Measurements from ENCODE around the gene POLDIP3. TPM values are rescaled to one million over a fixed set of nuclear protein-coding genes. Genes with fewer than 3 reads are reported as not detected.

Gene POLDIP3
- total RNA-seq, 1 donor from 2014 or later, result 34.7 TPM

DNA sequence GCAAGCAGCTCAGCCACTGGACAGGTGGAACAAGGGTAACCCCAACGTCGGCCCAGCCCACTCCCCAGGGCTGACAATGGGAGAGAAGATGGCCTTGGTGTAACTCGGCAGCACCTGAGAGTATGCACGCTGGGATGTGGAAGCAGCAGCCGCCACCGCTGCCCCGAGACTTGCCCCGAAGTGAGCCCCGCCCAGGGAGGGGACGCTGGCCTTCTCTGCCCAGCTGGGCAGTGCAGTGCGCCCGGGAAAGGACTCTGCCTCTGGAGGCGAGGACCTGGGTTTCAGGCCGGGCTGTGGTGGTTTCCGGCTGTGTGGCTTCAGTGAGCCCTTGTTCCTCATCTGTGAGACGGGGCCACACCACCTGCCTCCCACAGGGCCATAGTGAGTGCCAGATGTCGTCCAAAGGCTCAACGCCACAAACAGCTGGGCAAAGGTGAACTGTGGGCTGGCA lies 8.6 kb upstream of the POLDIP3 start:
- Histone ChIP-seq H3K36me3 (ENCODE audit: control insufficient read depth, insufficient read depth, low read length) (peaks cover 1% of the 10 kb centered on the region), H3K27me3 (ENCODE audit: control insufficient read depth, insufficient read depth, low read length) (no peaks in the 10 kb centered on the region), H3K4me3 (ENCODE audit: low read depth, low read length) (no peak overlapping the region)
- TF ChIP-seq, protein P1, sequence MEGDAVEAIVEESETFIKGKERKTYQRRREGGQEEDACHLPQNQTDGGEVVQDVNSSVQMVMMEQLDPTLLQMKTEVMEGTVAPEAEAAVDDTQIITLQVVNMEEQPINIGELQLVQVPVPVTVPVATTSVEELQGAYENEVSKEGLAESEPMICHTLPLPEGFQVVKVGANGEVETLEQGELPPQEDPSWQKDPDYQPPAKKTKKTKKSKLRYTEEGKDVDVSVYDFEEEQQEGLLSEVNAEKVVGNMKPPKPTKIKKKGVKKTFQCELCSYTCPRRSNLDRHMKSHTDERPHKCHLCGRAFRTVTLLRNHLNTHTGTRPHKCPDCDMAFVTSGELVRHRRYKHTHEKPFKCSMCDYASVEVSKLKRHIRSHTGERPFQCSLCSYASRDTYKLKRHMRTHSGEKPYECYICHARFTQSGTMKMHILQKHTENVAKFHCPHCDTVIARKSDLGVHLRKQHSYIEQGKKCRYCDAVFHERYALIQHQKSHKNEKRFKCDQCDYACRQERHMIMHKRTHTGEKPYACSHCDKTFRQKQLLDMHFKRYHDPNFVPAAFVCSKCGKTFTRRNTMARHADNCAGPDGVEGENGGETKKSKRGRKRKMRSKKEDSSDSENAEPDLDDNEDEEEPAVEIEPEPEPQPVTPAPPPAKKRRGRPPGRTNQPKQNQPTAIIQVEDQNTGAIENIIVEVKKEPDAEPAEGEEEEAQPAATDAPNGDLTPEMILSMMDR (IDR thresholded peaks at IDR 0.05; ENCODE audit: insufficient read depth, low read length, poor library complexity, severe bottlenecking), result no peak
- no peak for DNase-seq (ENCODE audit: low read depth)

DNA sequence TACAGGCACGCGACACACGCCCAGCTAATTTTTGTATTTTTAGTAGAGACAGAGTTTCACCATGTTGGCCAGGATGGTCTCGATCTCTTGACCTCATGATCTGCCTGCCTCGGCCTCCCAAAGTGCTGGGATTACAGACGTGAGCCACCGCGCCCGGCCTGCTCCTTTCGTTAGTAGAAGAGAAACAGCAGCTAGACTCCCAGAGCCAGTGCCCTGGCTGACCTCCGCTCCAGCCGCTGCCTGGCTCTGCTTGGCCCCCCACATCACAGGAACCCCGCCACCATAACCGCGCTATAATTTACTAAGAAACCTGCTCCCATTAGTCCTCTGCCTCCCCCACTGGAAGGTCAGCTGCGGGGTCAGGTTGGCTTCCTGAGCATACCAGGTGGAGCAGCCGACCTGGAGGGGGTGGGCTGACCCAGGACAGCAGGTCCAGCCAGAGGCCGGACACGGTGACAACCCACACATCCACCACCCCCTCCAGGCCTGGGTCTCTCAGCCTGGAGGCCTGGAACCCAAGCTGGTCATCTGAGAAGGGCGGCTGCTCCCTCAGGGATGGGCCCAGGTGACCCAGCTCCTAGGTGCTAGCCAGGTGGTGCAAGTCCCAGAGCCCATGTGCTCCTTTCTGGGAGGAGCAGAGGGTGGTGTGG lies 7.5 kb upstream of the POLDIP3 start:
- TF ChIP-seq, protein P1 (IDR thresholded peaks at IDR 0.05; ENCODE audit: insufficient read depth, low read length, poor library complexity, severe bottlenecking), result no peak
- peaks cover 1% of the 10 kb centered on the region for H3K36me3 ChIP-seq (ENCODE audit: control insufficient read depth, insufficient read depth, low read length)
- H3K27me3 ChIP-seq (ENCODE audit: control insufficient read depth, insufficient read depth, low read length), result no peaks in the 10 kb centered on the region
- no peak overlapping the region for H3K4me3 ChIP-seq (ENCODE audit: low read depth, low read length)
- DNase-seq (ENCODE audit: low read depth), result no peak

DNA sequence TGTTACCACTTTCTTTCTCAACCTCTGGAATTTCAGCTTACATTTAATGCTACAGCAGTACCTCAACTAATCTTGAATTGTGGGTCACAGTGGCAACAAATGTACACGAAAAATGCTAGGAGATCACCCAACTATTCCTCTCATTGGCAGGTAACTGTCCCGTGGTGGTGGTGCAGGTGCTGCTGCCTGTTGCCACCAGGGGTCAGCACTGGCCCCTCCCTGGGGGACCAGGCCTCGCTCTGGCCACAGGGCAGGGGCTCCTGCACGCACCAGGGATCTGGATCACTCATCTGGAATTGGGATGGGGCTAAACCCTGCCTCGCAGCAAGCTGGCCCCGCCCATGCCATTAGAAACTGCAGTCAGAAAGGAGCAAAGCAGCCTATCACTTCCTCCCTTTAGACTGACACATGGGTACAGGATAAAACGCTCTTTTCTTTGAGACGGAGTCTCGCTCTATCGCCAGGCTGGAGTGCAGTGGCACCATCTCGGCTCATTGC lies 6.9 kb upstream of the POLDIP3 start:
- TF ChIP-seq, protein P1 (IDR thresholded peaks at IDR 0.05; ENCODE audit: insufficient read depth, low read length, poor library complexity, severe bottlenecking), result peak; percentile 94
- no peak for DNase-seq (ENCODE audit: low read depth)
- Histone ChIP-seq H3K27me3 (ENCODE audit: control insufficient read depth, insufficient read depth, low read length) (no peaks in the 10 kb centered on the region), H3K4me3 (ENCODE audit: low read depth, low read length) (no peak overlapping the region), H3K36me3 (ENCODE audit: control insufficient read depth, insufficient read depth, low read length) (peaks cover 1% of the 10 kb centered on the region)

DNA sequence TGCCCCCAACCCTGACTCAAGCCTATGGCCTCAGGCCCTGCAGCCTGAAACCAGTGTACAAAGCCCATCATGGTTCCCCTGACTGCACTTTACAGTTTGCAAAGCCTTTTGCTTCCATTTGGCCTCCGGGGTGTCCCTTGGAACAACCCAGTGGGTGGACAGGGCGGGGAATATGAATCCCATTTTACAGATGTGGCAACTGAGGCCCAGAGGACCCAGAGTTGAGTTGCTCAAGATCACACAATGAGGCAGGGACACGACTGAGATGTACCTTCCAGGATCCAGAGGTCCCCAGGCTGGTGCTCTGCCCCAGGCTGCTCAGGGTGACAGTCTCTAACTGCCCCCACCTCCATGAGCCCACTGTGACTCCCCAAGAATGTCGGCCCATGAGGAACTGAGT lies 5.4 kb upstream of the POLDIP3 start:
- TF ChIP-seq, protein P1 (IDR thresholded peaks at IDR 0.05; ENCODE audit: insufficient read depth, low read length, poor library complexity, severe bottlenecking), result no peak
- Histone ChIP-seq H3K36me3 (ENCODE audit: control insufficient read depth, insufficient read depth, low read length) (peaks cover 1% of the 10 kb centered on the region), H3K4me3 (ENCODE audit: low read depth, low read length) (no peak overlapping the region), H3K27me3 (ENCODE audit: control insufficient read depth, insufficient read depth, low read length) (no peaks in the 10 kb centered on the region)
- no peak for DNase-seq (ENCODE audit: low read depth)

DNA sequence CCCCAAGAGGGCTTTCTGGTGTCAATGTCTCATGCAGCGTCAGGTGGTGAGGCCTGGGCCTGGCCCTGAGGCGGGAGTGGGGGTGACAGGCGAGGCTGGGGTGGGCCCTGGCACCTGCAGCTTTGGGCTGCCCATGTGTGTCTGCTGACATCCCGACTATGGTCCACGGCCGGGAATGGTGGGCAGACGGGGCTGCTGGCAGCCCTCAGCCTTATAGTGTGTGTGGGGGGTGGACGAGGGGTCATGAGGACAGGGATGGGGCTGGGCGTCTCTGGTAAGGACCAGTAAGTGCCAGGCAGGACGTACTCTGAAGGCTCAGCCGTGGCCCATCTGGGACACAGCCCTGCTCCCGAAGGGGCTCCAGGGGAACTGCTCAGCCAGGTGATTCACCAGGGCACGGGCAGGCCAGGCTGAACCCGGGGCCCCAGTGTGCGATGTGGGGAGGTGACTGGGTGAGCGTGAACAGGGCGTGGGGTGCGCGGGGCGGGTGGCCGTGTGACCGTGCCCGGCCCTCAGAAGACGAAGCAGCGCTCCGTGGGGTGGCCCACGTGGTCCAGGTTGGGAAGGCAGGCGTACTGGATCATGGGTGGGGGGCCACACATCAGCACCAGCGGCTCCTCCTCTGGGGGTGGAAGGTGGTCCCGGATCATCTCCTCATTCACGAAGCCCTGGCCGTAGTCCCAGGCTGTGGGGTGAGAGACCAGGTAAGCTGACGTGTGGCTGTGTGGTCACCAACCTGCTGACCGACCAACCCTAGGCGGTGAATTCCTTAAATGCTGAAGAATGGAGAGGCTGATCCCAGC lies 4.8 kb upstream of the POLDIP3 start:
- H3K4me3 ChIP-seq (ENCODE audit: low read depth, low read length), result no peak overlapping the region
- no peaks in the 10 kb centered on the region for H3K27me3 ChIP-seq (ENCODE audit: control insufficient read depth, insufficient read depth, low read length)
- TF ChIP-seq, protein P1 (IDR thresholded peaks at IDR 0.05; ENCODE audit: insufficient read depth, low read length, poor library complexity, severe bottlenecking), result no peak
- DNase-seq (ENCODE audit: low read depth), result no peak
- H3K36me3 ChIP-seq (ENCODE audit: control insufficient read depth, insufficient read depth, low read length), result peaks cover 1% of the 10 kb centered on the region
